GM23248 (cell line): ENCODE results near the gene MEI1. TPM values are rescaled to one million over a fixed set of nuclear protein-coding genes. Genes with fewer than 3 reads are reported as not detected.

Experiments
- DNase-seq: peaks from one replicate; pipeline ENCODE4 v3.0.0-alpha.2; 2015
- H2AFZ ChIP-seq: fragments of 200-600 bp; sonication (generic); 2 replicates; pipeline ENCODE4 v1.6.1; 2016; ENCODE audit warnings: antibody characterized with exemption
- H3F3A ChIP-seq: fragments of 200-600 bp; sonication (generic); 2 replicates; pipeline ENCODE4 v1.6.1; 2016; ENCODE audit warnings: mild to moderate bottlenecking, antibody characterized with exemption, mixed run types; ENCODE audit not compliant: insufficient read depth
- H3K27ac ChIP-seq: fragments of 200-600 bp; sonication (generic); 2 replicates; pipeline ENCODE4 v1.5.1; 2016; ENCODE audit warnings: mild to moderate bottlenecking
- H3K27me3 ChIP-seq: fragments of 200-600 bp; sonication (generic); replicated peaks from 2 replicates; pipeline ENCODE4 v1.6.1; 2016; ENCODE audit warnings: mild to moderate bottlenecking; ENCODE audit not compliant: insufficient read depth
- H3K36me3 ChIP-seq: fragments of 200-600 bp; sonication (generic); 2 replicates; pipeline ENCODE4 v1.6.1; 2016; ENCODE audit warnings: low read depth, mild to moderate bottlenecking
- H3K4me1 ChIP-seq: fragments of 200-600 bp; sonication (generic); 2 replicates; pipeline ENCODE4 v1.6.1; 2016; ENCODE audit warnings: mild to moderate bottlenecking; ENCODE audit not compliant: insufficient read depth
- H3K4me2 ChIP-seq: fragments of 200-600 bp; sonication (generic); one replicate; pipeline ENCODE4 v1.6.1; 2016; ENCODE audit warnings: mild to moderate bottlenecking; ENCODE audit not compliant: unreplicated experiment
- H3K4me3 ChIP-seq: fragments of 200-600 bp; sonication (generic); 2 replicates; pipeline ENCODE4 v1.5.1; 2016; ENCODE audit warnings: mild to moderate bottlenecking
- H3K79me2 ChIP-seq: fragments of 200-600 bp; sonication (generic); 2 replicates; pipeline ENCODE4 v1.6.1; 2016; ENCODE audit warnings: mild to moderate bottlenecking; ENCODE audit not compliant: insufficient read depth
- H3K9ac ChIP-seq: fragments of 200-600 bp; sonication (generic); 2 replicates; pipeline ENCODE4 v1.6.1; 2016; ENCODE audit warnings: mild to moderate bottlenecking
- H3K9me2 ChIP-seq: fragments of 200-600 bp; sonication (generic); 2 replicates; pipeline ENCODE4 v1.6.1; 2016; ENCODE audit warnings: mixed run types, mild to moderate bottlenecking, moderate library complexity; ENCODE audit not compliant: insufficient read depth
- H3K9me3 ChIP-seq: fragments of 200-600 bp; sonication (generic); one replicate; pipeline ENCODE4 v1.6.1; 2017; ENCODE audit warnings: low read depth
- H4K20me1 ChIP-seq: fragments of 200-600 bp; sonication (generic); 2 replicates; pipeline ENCODE4 v1.6.0; 2016; ENCODE audit not compliant: insufficient read depth
- EZH2 ChIP-seq: fragments of 200-600 bp; sonication (generic); IDR thresholded peaks from 2 replicates; pipeline ENCODE4 v1.6.1; 2018; ENCODE audit warnings: antibody characterized with exemption, mild to moderate bottlenecking; ENCODE audit not compliant: insufficient read depth, poor library complexity, severe bottlenecking
- EZH2phosphoT487 ChIP-seq: fragments of 200-600 bp; sonication (generic); IDR thresholded peaks from 2 replicates; pipeline ENCODE4 v1.6.1; 2018; ENCODE audit warnings: antibody characterized with exemption, moderate library complexity, mild to moderate bottlenecking, low read depth; ENCODE audit not compliant: insufficient read depth
- WGBS, 2 experiments: methylation state at CpG; one replicate each; pipeline ENCODE4 v1.1.6; 2015 to 2017; ENCODE audit warnings: low lambda C conversion rate in 2 of 2, low coverage in 1 of 2; ENCODE audit errors: missing lambda C conversion rate in 2 of 2; 5-methylcytosine and 5-hydroxymethylcytosine counted together
- in situ Hi-C: fragments of 300-500 bp; cut with MboI; formaldehyde crosslinking; loops from 2 replicates; pipeline ENCODE4 v1.15.0; 2020
- polyA plus RNA-seq: library from polyadenylated mRNA; unstranded; fragments of >200 nt; fragmentation: Nextera tagmentation; extraction: Ambion mirVana; gene quantifications from 2 replicates; pipeline ENCODE4 v1.2.1, GENCODE V29; 2016
- total RNA-seq: library from RNA; depleted of rRNA; stranded (reverse); fragments of >200 nt; shearing (Covaris generic); gene quantifications from 2 replicates; pipeline ENCODE4 v1.2.3, GENCODE V29; 2014

MEI1 gene
- total and polyA plus RNA-seq, 2 experiments from 2014 or later: 2.2 to 5.9 TPM

DNA sequence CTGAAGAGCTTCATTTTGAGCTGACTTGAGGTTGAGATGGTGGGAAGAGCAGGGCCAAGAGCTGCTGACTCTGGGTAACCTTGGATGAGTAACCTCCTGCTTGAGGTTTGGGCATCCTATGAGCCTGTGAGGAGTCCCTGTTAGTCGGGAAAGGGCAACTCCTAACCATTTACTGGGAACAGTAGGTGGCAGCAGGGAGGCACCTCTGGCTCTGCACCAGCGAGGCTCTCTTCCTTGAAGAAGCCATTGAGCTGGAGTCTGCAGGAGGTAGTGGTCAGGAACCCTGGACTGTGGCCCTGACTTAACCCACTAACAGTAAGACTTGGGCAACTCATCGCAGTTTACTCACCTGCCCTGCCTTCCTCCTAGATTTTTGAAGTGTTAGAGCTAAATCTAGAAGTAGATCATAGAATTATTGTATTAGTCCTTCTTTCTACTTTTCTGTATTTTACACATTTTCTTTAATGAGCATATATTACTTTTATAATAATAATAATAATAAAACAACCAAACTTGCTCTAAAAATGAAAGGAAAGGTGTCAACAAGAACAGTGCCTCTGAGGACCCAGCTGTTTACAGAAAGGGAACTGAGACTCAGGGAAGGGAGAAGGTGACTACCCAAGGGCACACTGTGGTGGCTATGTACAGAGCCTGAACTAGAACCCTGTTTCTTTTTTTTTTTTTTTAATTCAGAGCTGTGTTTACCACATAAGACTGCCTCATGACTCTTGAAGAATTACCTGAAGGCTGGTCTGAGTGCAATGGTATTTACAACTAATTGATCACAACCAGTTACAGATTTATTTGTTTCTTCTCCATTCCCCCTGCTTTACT, 47.5 kb downstream of the MEI1 start:
- Histone ChIP-seq H3K4me3 (no peak overlapping the region), H3F3A (no peaks in the 10 kb centered on the region), H3K9me3 (no peaks in the 10 kb centered on the region), H3K9me2 (no peaks in the 10 kb centered on the region), H3K4me1 (no peaks in the 10 kb centered on the region), H3K9ac (0 out of 2 replicates have a peak overlapping the region, but pooled peaks have one; percentile 2), H3K36me3 (no peaks in the 10 kb centered on the region), H3K27me3 (peaks cover 5% of the 10 kb centered on the region; the same call in 1 of the 2 replicates), H3K27ac (no peak overlapping the region), H4K20me1 (no peaks in the 10 kb centered on the region), H2AFZ (no peak overlapping the region), H3K79me2 (no peaks in the 10 kb centered on the region), H3K4me2 (no peak overlapping the region)
- peak; percentile 93 for DNase-seq
- 1 to 3% methylated on average over 3 of the region's 3 CpGs for WGBS, 2 experiments
- in situ Hi-C loops: no loop called here
- TF ChIP-seq EZH2 (no peak), EZH2phosphoT487 (no peak)

DNA sequence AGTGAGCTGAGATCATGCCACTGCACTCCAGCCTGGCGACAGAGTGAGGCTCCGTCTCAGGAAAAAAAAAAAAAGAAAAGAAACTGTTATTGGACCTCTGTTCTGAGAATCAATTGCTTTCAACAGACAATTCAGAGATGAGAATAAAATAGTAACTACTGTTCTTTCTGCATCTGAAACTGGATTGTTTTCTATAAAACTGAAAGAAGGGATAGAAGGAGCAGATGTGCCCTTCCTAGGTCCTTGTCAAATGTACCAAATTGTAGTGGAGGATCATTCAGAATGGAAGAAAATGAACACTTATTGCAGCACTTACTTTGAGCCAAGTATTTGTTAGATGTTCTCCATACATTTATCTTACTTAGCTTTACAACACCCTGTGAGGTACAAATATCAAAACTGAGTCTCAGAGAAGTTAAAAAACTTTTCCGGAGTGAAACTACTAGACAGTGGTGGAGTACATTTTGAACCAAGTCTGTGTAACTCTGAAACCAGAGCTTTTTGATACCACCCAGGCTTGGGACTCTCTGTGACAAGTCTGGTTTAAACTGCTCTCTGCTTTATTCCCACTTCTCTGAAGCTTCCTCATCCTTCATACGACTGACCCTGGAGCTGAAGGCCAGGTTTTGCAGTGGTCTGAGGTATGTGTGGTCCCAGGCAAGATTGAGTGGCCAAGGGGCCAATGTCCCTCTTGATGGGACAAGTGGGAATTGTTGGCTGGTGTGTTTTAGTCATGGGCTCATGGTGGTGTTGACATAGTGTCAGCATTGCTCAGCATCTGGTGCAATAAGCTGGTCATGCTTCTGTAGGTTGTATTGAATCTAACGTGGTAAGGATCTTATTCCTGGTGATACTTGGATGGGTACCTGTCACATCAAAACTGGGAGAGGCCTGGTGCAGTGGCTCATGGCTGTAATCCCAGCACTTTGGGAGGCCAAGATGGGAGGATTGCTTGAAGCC, 53.0 kb downstream of the MEI1 start:
- no peak overlapping the region for H3K4me2 ChIP-seq
- no peaks in the 10 kb centered on the region for H3K36me3 ChIP-seq
- no peaks in the 10 kb centered on the region for H3K9me2 ChIP-seq
- no peaks in the 10 kb centered on the region for H3K9me3 ChIP-seq
- H2AFZ ChIP-seq: no peak overlapping the region
- H3F3A ChIP-seq: no peaks in the 10 kb centered on the region
- no peak overlapping the region for H3K9ac ChIP-seq
- no peaks in the 10 kb centered on the region for H3K4me1 ChIP-seq
- 70 to 78% methylated on average over 5 of the region's 5 CpGs for WGBS, 2 experiments
- no peaks in the 10 kb centered on the region for H4K20me1 ChIP-seq
- H3K27me3 ChIP-seq: peaks cover 5% of the 10 kb centered on the region; the same call in 1 of the 2 replicates
- peak; percentile 18 for DNase-seq
- TF ChIP-seq EZH2: no peak
- TF ChIP-seq EZH2phosphoT487: no peak
- H3K27ac ChIP-seq: no peak overlapping the region
- no peaks in the 10 kb centered on the region for H3K79me2 ChIP-seq
- H3K4me3 ChIP-seq: no peak overlapping the region
- in situ Hi-C loops: no loop called here

DNA sequence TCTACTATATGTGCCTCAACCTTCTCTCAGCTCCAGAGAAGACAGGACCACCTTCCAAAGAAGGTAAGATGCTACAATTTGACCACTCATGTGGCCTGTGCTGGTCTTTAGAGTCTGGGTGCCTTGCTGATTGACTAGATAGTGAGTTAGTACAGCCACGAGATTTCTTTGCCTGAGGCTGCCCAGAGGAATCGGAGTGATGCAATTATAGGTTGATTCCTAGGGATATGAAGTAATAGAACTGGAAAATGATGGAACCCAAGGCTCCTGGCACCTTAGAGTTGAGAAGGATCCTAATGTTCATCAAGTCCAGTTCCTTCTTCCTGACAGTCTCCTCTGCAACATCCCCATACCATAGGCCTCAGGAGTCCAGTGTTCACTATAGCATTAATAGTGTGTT, 54.7 kb downstream of the MEI1 start:
- 35% methylated on average over 2 of the region's 2 CpGs for WGBS, 2 experiments
- DNase-seq: no peak
- no peaks in the 10 kb centered on the region for H3K79me2 ChIP-seq
- H3K9ac ChIP-seq: no peak overlapping the region
- TF ChIP-seq EZH2 (no peak), EZH2phosphoT487 (no peak)
- no peak overlapping the region for H3K4me2 ChIP-seq
- H3K27me3 ChIP-seq: peaks cover 5% of the 10 kb centered on the region; the same call in 1 of the 2 replicates
- H3K9me2 ChIP-seq: no peaks in the 10 kb centered on the region
- H2AFZ ChIP-seq: no peak overlapping the region
- no peaks in the 10 kb centered on the region for H3F3A ChIP-seq
- no peak overlapping the region for H3K27ac ChIP-seq
- H4K20me1 ChIP-seq: no peaks in the 10 kb centered on the region
- no peaks in the 10 kb centered on the region for H3K9me3 ChIP-seq
- in situ Hi-C loops: no loop called here
- H3K4me1 ChIP-seq: no peaks in the 10 kb centered on the region
- no peak overlapping the region for H3K4me3 ChIP-seq
- H3K36me3 ChIP-seq: no peaks in the 10 kb centered on the region

DNA sequence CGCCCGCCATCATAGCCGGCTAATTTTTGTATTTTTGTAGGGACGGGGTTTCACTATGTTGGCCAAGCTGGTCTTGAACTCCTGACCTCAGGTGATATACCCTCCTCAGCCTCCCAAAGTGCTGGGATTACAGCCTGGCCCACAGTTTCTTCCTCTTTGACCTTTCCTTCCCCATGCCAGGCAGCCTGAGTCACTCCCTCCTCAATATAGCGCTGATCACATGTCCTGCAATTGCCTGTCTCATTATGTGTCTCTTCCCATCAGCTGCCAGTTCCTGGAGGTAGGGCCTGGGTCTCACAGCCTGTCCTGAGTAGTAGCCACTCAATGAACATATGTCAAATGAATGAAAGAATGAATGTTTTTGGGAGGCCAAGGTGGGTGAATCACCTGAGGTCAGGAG, 58.2 kb downstream of the MEI1 start:
- H2AFZ ChIP-seq: no peak overlapping the region
- in situ Hi-C loops: no loop called here
- WGBS, 2 experiments: 95 to 100% methylated on average over 5 of the region's 5 CpGs

More for the DNA sequence above, 58.2 kb downstream of the MEI1 start:
- H3K9ac ChIP-seq: no peak overlapping the region
- H3K9me3 ChIP-seq: no peaks in the 10 kb centered on the region
- no peak overlapping the region for H3K27ac ChIP-seq
- no peak overlapping the region for H3K4me3 ChIP-seq
- no peaks in the 10 kb centered on the region for H3K36me3 ChIP-seq
- H3K4me2 ChIP-seq: no peak overlapping the region
- no peaks in the 10 kb centered on the region for H3K27me3 ChIP-seq
- H3K79me2 ChIP-seq: no peaks in the 10 kb centered on the region
- H3K9me2 ChIP-seq: no peaks in the 10 kb centered on the region
- no peaks in the 10 kb centered on the region for H4K20me1 ChIP-seq
- no peaks in the 10 kb centered on the region for H3K4me1 ChIP-seq
- no peak for TF ChIP-seq EZH2phosphoT487
- no peak for TF ChIP-seq EZH2
- no peak for DNase-seq
- no peaks in the 10 kb centered on the region for H3F3A ChIP-seq
